ENCODE measurements around the gene CDAN1. TPM values are rescaled to one million over a fixed set of nuclear protein-coding genes. Genes with fewer than 3 reads are reported as not detected.
"Not testable (repeated sequence)": the region's sequence is repeated elsewhere in the genome, so short reads cannot be mapped to it uniquely, and the experiment has no call there.

CDAN1 gene
- total RNA-seq, 2 experiments from 2014 or later: 18.3 to 19.0 TPM

DNA sequence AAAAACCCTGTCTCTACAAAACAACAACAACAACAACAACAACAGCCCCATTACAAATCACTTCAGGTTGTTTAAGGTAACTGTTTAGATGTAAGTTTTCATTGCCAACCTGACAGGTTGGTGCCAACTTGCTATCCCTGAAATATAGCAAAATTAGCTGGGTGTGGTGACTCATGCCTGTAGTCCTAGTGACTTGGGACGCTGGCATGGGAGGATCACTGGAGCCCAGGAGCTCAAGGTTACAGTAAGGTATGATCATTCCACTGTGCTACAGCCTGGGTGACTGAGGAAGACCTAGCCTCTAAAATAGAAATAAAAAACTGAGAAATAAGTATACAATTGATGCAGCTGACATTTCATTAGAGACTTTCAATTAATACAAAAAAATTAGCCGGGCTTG lies 36.0 kb upstream of the CDAN1 start:
- intact Hi-C loops (cut with micrococcal nuclease): no loop called here
- no peak for DNase-seq
- ATAC-seq: no peak
- peaks cover 24% of the 10 kb centered on the region for H3K36me3 Mint-ChIP-seq (ENCODE audit: low read depth)
- POLR2A ChIA-PET: interaction anchor here (0.7 to 0.9 kb wide), 2 partner anchors 21 to 23 kb away, joined by 3 read pairs; no protein-coding TSS in a partner anchor
- CTCF ChIA-PET: no interaction called here
- peaks cover 6% of the 10 kb centered on the region for H3K9me3 Mint-ChIP-seq
- no peak overlapping the region for H3K27ac Mint-ChIP-seq
- H3K4me3 Mint-ChIP-seq: no peak overlapping the region
- H3K27me3 Mint-ChIP-seq: no peaks in the 10 kb centered on the region
- TF ChIP-seq, protein P1, sequence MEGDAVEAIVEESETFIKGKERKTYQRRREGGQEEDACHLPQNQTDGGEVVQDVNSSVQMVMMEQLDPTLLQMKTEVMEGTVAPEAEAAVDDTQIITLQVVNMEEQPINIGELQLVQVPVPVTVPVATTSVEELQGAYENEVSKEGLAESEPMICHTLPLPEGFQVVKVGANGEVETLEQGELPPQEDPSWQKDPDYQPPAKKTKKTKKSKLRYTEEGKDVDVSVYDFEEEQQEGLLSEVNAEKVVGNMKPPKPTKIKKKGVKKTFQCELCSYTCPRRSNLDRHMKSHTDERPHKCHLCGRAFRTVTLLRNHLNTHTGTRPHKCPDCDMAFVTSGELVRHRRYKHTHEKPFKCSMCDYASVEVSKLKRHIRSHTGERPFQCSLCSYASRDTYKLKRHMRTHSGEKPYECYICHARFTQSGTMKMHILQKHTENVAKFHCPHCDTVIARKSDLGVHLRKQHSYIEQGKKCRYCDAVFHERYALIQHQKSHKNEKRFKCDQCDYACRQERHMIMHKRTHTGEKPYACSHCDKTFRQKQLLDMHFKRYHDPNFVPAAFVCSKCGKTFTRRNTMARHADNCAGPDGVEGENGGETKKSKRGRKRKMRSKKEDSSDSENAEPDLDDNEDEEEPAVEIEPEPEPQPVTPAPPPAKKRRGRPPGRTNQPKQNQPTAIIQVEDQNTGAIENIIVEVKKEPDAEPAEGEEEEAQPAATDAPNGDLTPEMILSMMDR (IDR thresholded peaks at IDR 0.05): no peak
- no peaks in the 10 kb centered on the region for H3K4me1 Mint-ChIP-seq (ENCODE audit: low read depth)

- CTCF ChIA-PET: interaction anchor here (0.6 kb wide), 1 partner anchor 17 kb away, joined by 3 read pairs; no protein-coding TSS in a partner anchor
- peaks cover 30% of the 10 kb centered on the region for H3K36me3 Mint-ChIP-seq (ENCODE audit: low read depth)
- intact Hi-C loops (cut with micrococcal nuclease): no loop called here
- TF ChIP-seq, protein P1 (IDR thresholded peaks at IDR 0.05): no peak
- no peaks in the 10 kb centered on the region for H3K4me1 Mint-ChIP-seq (ENCODE audit: low read depth)
- H3K27me3 Mint-ChIP-seq: no peaks in the 10 kb centered on the region
- H3K9me3 Mint-ChIP-seq: peaks cover 7% of the 10 kb centered on the region
- H3K4me3 Mint-ChIP-seq: no peak overlapping the region
- DNase-seq (no peak), ATAC-seq (no peak)
- POLR2A ChIA-PET: interaction anchor here (0.9 kb wide), 1 partner anchor 23 kb away, joined by 3 read pairs; no protein-coding TSS in a partner anchor
- no peak overlapping the region for H3K27ac Mint-ChIP-seq
Observed at GRCh38 chr15:42772144-42772543, 35.2 kb upstream of the CDAN1 start.

DNA sequence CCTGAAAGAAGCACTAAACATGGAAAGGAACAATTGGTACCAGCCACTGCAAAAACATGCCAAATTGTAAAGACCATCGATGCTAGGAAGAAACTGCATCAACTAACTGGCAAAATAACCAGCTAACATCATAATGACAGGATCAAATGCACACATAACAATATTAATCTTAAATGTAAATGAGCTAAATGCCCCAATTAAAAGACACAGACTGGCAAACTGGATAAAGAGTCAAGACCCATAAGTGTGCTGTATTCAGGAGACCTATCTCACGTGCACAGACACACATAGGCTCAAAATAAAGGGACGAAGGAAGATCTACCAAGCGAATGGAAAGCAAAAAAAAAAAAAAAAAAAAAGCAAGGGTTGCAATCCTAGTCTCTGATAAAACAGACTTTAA lies 29.2 kb upstream of the CDAN1 start:
- peaks cover 69% of the 10 kb centered on the region for H3K36me3 Mint-ChIP-seq (ENCODE audit: low read depth)
- POLR2A ChIA-PET, CTCF ChIA-PET: not testable (repeated sequence)

GRCh38 chr15:42764154-42764731 lies 27.3 kb upstream of the CDAN1 start:
- H3K4me1 Mint-ChIP-seq (ENCODE audit: low read depth); DNase-seq; POLR2A ChIA-PET; CTCF ChIA-PET; H3K27ac Mint-ChIP-seq; ATAC-seq; H3K27me3 Mint-ChIP-seq; intact Hi-C loops (cut with micrococcal nuclease); H3K4me3 Mint-ChIP-seq: not testable (repeated sequence)
- Mint-ChIP-seq H3K36me3 (ENCODE audit: low read depth) (peaks cover 66% of the 10 kb centered on the region), H3K9me3 (peaks cover 40% of the 10 kb centered on the region)

More for the DNA sequence above, 29.2 kb upstream of the CDAN1 start:
- H3K27me3 Mint-ChIP-seq; intact Hi-C loops (cut with micrococcal nuclease); H3K4me3 Mint-ChIP-seq; H3K27ac Mint-ChIP-seq; DNase-seq; H3K4me1 Mint-ChIP-seq (ENCODE audit: low read depth); ATAC-seq: not testable (repeated sequence)
- H3K9me3 Mint-ChIP-seq: peaks cover 38% of the 10 kb centered on the region

DNA sequence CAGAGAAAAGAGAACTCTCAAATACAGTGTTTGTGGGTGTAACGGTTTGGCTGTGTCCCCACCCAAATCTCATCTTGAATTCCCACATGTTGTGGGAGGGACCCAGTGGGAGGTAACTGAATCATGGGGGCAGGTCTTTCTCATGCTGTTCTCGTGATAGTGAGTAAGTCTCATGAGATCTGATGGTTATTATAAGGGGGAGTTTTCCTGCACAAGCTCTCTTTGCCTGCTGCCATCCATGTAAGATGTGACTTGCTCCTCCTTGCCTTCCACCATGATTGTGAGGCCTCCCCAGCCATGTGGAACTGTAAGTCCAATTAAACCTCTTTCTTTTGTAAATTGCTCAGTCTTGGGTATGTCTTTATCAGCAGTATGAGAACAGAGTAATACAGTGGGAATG lies 24.9 kb upstream of the CDAN1 start:
- peaks cover 33% of the 10 kb centered on the region for H3K9me3 Mint-ChIP-seq
- CTCF ChIA-PET; ATAC-seq; POLR2A ChIA-PET; H3K27ac Mint-ChIP-seq; intact Hi-C loops (cut with micrococcal nuclease); H3K4me3 Mint-ChIP-seq; DNase-seq; H3K4me1 Mint-ChIP-seq (ENCODE audit: low read depth); H3K27me3 Mint-ChIP-seq: not testable (repeated sequence)
- H3K36me3 Mint-ChIP-seq (ENCODE audit: low read depth): peaks cover 47% of the 10 kb centered on the region

- H3K4me3 Mint-ChIP-seq: no peak overlapping the region
- TF ChIP-seq, protein P1 (IDR thresholded peaks at IDR 0.05): no peak
- H3K27me3 Mint-ChIP-seq: no peaks in the 10 kb centered on the region
- H3K9me3 Mint-ChIP-seq: peaks cover 26% of the 10 kb centered on the region
- peaks cover 38% of the 10 kb centered on the region for H3K36me3 Mint-ChIP-seq (ENCODE audit: low read depth)
- no peak for ATAC-seq
- ChIA-PET CTCF (no interaction called here), POLR2A (no interaction called here)
- intact Hi-C loops (cut with micrococcal nuclease): no loop called here
- H3K27ac Mint-ChIP-seq: no peak overlapping the region
- H3K4me1 Mint-ChIP-seq (ENCODE audit: low read depth): no peaks in the 10 kb centered on the region
- DNase-seq: no peak
Observed at GRCh38 chr15:42760759-42761158, 23.8 kb upstream of the CDAN1 start.
